ENCODE results near the gene HOTAIR.

Gene HOTAIR

GRCh38 chr12:53974084-53975063 is at the start of gene HOTAIR:
Gene HOTAIR, minus strand, starts transcription at chr12:53974954.
- DNase-seq: peak in 1 of 2 experiments; percentile 21

- no peak for DNase-seq
Measured at GRCh38 chr12:54024127-54024526, 49.4 kb upstream of the HOTAIR start.

- no peak for DNase-seq
Measured at GRCh38 chr12:54022960-54023884, 48.5 kb upstream of the HOTAIR start.

GRCh38 chr12:54021432-54022013 is 46.8 kb upstream of the HOTAIR start:
- no peak for DNase-seq

- no peak for DNase-seq
Measured at GRCh38 chr12:54020591-54021405, 46.0 kb upstream of the HOTAIR start.

- DNase-seq: no peak
Measured at GRCh38 chr12:54019924-54020590, 45.3 kb upstream of the HOTAIR start.

GRCh38 chr12:54019091-54019811 is 44.5 kb upstream of the HOTAIR start:
- no peak for DNase-seq

GRCh38 chr12:54018468-54018984 is 43.8 kb upstream of the HOTAIR start:
- no peak for DNase-seq

- peak; percentile 97 to 98 for DNase-seq
Measured at GRCh38 chr12:54017878-54018467, 43.2 kb upstream of the HOTAIR start.

- peak; percentile 74 to 98 for DNase-seq
Measured at GRCh38 chr12:54017027-54017788, 42.5 kb upstream of the HOTAIR start.

- no peak for DNase-seq
Measured at GRCh38 chr12:54016478-54016964, 41.8 kb upstream of the HOTAIR start.

- DNase-seq: no peak
Measured at GRCh38 chr12:54016051-54016450, 41.3 kb upstream of the HOTAIR start.

- DNase-seq: no peak
Measured at GRCh38 chr12:54015018-54015931, 40.5 kb upstream of the HOTAIR start.

- DNase-seq: no peak
Measured at GRCh38 chr12:54014377-54015017, 39.7 kb upstream of the HOTAIR start.

GRCh38 chr12:54012631-54013409 is 38.1 kb upstream of the HOTAIR start:
- DNase-seq: no peak

GRCh38 chr12:54011665-54012532 is 37.1 kb upstream of the HOTAIR start:
- no peak for DNase-seq
